DMS 273 (cell line): ENCODE measurements around the gene IFTAP.
A peak's percentile ranks its signal among the peaks of the same experiment; 100 is the strongest.

ENCODE experiments used
- DNase-seq: peaks from one replicate; lab custom pipeline; 2025; ENCODE audit not compliant: unreplicated experiment; lab: John Stamatoyannopoulos, UW

The IFTAP gene

GRCh38 chr11:36596880-36597279 lies 2.6 kb downstream of the IFTAP start:
- DNase-seq, result no peak

- DNase-seq, result no peak
Observed at GRCh38 chr11:36598051-36598450, 3.7 kb downstream of the IFTAP start, which contains the start of gene RAG2. RAG2 (minus strand) TSS chr11:36598236; CDS start chr11:36594168, 4,068 bp downstream.

GRCh38 chr11:36600180-36600579 lies 5.9 kb downstream of the IFTAP start:
- no peak for DNase-seq

DNA sequence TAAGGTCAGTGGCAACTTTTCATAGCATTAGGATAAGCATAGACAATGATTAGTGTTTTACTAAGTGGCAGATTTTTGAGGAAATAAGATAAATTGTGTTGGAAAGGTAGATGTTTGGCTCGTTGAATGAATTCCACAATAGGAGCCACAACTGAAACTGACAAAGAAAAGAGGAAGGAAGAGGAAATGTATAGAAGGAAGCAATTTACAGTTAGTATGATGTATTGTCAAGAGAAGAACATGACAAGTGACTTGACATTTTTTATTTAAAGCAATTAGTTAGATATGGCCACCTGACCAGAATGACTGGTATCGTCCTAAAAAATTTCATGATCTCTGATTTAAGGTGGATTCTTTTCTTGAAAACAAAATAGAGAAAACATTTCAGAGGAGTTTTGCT lies 6.9 kb downstream of the IFTAP start:
- DNase-seq, result no peak

GRCh38 chr11:36602135-36602534 lies 7.8 kb downstream of the IFTAP start:
- DNase-seq, result no peak

GRCh38 chr11:36605221-36606216 lies 11.2 kb downstream of the IFTAP start:
- no peak for DNase-seq

DNA sequence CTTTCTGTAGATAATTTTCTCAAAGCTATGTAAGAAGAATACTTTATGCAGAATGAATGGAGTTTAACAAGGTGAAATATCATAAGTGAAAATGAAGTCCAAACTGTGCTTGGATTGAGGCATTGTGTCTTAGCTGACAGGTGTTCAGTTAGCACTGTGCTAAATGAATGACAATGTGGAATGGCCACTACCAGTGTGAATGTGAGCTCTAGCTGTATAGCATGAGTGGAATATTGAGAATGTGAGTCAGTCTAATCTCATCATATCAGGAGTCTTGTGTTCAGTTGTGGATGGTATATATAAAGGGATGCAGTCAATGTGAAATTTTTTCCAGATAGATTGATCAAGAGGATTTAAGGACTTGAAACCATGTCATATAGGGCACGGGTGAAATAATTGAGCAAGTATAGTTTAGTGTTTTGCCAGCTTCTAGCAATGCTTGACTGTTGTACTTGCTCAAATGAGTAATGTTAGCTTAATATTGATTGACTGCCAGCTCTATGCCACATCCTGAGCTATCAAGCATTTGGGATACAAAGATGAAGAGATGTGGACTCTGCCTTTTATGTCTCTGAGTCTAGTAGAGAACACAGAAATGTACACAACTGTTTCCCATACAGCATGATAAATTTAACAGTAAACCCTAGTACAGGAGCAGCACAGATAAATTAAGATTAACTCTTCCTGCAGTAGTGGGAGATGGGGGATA lies 14.3 kb downstream of the IFTAP start:
- no peak for DNase-seq

DNA sequence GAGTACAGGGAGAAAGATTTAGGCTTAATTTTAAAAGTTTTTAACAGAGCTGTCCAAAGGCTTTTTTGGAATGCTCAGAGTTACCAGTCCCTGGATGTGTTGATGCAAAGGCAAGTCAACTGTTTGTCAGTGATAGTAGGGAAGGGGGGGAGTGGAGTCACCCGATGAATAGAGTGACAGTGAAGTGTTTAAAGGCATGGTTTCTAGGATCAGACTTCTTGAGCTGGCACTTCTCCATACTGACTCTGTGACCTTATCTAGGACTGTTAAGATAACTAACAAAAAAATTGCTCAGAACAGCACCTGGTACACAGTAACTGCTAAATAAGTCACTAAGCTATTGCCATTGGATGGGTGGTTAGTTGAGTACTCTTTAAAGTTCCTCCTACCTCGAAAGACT lies 15.1 kb downstream of the IFTAP start:
- no peak for DNase-seq

DNA sequence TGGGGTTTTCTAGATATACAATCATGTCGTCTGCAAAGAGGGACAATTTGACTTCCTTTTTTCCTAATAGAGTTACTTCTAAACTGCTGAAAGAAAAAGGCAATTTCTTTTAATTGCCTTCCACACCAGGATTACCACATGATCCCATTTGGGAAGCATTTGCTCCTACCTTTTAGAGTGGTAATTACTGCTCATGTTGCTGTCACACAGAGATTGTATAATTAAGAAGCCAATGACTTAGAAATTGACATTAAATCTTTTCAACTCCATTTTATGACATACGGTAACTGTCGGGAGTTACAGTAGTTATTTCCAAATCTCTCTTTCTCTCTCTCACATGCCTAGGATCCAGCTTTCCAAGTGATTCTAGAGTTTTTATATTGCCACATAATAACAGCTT lies 21.5 kb downstream of the IFTAP start:
- no peak for DNase-seq

- no peak for DNase-seq
Observed at GRCh38 chr11:36617543-36618362, 23.5 kb downstream of the IFTAP start.

DNA sequence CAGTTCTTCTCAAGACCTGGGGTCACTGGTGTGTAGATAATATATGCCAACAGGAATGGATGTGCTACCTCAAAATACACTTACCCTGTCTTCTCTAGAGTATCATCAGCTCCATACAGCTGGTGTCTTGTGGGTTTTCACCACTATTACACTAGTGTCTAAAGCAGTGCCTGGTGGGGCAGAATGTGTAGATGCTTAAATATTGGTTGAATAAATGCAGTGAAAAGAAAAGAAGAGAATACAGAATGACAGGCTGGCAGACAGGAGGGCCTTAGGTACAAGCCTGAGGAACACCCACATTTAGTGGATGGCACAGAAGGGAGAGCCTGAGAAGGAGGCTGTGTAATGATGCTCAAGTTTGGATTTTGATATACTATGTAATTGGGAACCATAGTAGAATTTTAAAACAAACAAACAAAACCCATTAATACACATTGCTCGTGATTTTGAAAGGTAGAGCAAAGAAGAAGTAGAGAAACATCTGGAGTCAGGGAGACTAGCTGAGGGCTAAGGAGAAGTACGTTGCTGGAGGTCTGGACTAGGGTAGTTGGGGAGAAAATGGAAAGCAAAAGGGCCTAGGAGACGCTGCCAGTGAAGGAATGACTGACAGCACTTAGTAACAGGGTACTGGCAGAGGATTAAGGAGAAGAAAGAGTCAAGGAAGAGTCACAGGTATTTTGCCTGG lies 24.2 kb downstream of the IFTAP start:
- DNase-seq, result no peak

DNA sequence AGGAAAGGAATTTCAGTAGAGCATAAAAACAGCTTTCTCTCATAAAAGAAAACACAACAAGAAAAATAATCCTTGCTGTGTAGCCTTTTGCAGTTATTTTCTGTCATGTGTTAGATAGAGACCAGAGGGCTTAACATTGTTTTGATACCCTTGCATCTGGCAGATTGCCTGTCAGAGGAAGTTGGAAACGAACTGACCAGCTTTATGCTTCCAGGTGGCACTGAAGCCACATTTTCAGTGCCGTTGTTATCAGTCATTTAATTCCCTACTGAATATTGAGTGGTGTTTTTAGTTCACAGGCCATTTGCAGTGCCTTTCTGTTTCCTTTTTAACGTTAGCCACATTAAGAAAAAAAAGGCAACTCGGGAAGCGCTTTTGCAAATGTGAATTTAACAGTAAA lies 25.2 kb downstream of the IFTAP start:
- peak; percentile 20 for DNase-seq

DNA sequence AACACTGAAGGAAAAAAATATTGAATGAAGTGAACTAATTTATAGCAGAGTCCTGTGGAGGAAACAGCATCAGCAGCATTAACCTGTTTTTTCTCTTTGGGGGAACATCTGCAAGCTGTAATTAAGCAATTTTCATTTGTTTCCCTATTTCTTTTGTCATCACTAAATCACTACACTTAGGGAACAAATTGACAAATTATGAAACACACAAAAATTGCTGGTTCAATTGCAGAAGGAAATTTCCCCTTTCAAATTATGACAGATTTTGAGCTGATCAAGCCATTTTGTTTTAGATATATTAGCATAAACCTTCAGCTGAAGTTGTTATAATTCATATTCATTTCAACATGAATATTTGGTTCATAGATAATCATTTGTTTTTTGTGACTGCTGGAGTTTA lies 25.9 kb downstream of the IFTAP start:
- DNase-seq, result no peak

DNA sequence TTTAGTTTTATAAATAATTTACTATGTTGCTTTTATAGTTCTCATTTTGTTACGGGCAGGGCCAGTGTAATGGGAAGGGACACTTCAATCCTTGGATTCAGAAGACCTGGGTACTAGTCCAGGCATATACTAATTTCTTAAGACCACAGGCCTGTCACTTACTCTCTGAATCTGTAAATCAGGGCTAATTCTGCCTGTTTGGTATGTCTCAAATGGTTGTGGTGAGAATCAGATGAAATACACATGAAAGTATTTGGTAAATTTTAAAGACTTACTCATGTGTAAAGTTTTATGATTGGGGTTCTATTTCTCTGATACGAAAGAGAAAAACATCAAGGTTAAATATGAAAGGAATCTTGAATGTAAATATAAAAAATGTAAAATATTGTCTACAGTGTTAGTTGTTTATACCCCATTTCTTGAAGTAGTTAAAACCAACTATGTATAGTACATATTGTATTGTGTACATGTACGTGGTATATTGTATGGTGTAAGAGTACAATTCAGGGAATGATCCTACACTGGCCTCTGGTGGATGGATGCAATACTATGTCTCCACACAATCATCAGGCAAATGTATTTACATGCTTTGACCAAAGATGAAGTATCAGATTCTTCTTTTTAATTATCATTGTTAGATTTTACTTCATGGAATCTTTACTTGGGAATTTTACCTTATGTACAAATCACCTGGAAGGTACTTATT lies 28.3 kb downstream of the IFTAP start:
- DNase-seq, result peak; percentile 25

- no peak for DNase-seq
Observed at GRCh38 chr11:36623494-36623893, 29.2 kb downstream of the IFTAP start.

DNA sequence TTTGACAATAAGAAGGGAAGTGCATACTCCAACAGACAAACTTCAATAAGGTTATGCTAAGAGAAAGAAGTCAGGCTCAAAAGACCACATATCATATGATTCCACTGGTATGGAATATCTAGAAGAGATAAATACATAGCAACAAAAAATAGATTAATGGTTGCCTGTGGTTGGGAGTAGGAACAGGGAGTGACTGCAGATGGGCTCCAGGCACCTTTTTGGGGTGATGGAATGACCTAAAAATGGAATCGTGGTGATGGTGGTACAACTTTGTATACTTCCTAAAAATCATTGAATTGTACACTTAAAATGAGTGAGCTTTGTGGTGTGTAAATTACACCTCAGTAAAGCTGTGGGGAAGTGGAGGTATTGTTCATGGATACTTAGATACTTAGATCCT lies 32.7 kb downstream of the IFTAP start:
- no peak for DNase-seq

- DNase-seq, result no peak
Observed at GRCh38 chr11:36627471-36627870, 33.2 kb downstream of the IFTAP start.

DNA sequence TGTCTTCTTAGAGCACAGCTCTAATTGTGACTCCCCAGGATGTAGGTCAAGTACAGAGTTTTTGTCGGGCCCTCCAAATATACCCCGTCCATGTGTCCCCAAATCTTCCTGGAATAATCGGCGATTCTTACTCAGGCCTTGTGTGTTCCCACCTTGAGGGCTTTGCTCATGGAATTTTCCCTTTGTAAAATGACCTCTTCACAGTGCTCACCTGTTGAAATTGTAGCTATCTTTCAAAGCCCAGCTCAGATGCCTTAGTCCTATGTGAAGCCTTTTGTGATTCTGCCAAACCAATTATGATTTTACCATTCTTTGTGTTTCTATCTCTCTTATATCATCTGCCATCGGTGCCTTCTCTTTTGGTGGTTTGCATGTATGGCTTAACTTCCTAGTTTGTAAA lies 33.8 kb downstream of the IFTAP start:
- no peak for DNase-seq

GRCh38 chr11:36628765-36629244 lies 34.5 kb downstream of the IFTAP start:
- no peak for DNase-seq

DNA sequence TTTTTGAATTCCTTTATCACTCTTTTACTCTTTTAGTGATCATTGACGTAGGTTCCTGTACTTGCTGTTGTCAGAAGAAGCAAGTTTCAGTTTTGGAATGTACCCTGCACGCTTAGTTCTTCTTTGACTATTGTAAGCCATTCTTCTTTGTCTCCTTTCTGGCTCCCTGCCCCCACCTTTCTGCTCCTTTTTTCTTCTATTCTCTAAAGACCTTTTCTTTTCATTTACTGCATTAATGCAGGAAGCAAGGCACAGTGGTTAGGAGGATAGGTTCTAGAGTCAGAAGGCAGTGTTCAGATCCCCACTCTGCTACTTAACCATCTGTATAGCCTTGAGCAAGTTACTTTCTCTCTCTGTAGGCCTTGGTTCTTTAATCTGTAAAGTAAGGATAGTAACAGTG lies 37.5 kb downstream of the IFTAP start:
- no peak for DNase-seq
